Measurements from ENCODE around the gene SMIM3.
"Not testable (repeated sequence)": the region's sequence is repeated elsewhere in the genome, so short reads cannot be mapped to it uniquely, and the experiment has no call there.

DNA sequence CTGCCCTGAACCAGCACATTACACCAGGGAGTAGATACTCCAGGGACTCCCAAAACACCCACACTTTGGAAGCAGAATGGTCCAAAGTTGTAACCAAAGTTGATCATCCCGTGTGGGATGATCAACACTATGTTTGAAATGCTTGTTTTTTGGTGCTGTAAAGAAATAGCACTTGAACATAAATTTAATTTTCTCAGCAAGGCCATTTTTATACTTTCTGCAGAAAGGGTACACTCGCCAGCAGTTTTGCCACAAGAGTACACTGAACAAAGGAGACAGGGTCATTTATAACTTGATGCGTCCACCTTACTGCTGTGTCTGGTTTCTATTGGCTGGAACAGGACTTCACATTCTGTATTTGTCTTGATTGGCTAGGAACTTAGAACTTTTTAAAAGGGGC is 53.3 kb downstream of the SMIM3 start:
- not testable (repeated sequence) for TF ChIP-seq POLR2A (IDR thresholded peaks at IDR 0.05)
- TF ChIP-seq, protein P1, sequence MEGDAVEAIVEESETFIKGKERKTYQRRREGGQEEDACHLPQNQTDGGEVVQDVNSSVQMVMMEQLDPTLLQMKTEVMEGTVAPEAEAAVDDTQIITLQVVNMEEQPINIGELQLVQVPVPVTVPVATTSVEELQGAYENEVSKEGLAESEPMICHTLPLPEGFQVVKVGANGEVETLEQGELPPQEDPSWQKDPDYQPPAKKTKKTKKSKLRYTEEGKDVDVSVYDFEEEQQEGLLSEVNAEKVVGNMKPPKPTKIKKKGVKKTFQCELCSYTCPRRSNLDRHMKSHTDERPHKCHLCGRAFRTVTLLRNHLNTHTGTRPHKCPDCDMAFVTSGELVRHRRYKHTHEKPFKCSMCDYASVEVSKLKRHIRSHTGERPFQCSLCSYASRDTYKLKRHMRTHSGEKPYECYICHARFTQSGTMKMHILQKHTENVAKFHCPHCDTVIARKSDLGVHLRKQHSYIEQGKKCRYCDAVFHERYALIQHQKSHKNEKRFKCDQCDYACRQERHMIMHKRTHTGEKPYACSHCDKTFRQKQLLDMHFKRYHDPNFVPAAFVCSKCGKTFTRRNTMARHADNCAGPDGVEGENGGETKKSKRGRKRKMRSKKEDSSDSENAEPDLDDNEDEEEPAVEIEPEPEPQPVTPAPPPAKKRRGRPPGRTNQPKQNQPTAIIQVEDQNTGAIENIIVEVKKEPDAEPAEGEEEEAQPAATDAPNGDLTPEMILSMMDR (IDR thresholded peaks at IDR 0.05) = not testable (repeated sequence)

All from adrenal gland (tissue), 5 donors.